TTC549 (cell line): ENCODE measurements around the gene KRTAP10-8.
"Not testable (repeated sequence)": the region's sequence is repeated elsewhere in the genome, so short reads cannot be mapped to it uniquely, and the experiment has no call there.

ENCODE experiments used
- FAIRE-seq: peaks from 2 replicates; lab custom pipeline; 2012; peaks lifted over from hg19 to GRCh38; lab: Jason Lieb, UNC

KRTAP10-8 gene

GRCh38 chr21:44599264-44600029 lies 12.4 kb upstream of the KRTAP10-8 start:
- no peak for FAIRE-seq

GRCh38 chr21:44600118-44600978 lies 11.5 kb upstream of the KRTAP10-8 start, which contains the start of gene KRTAP10-7:
KRTAP10-7 (plus strand) TSS chr21:44600597; CDS start chr21:44600622, 25 bp downstream.
- not testable (repeated sequence) for FAIRE-seq

- FAIRE-seq = not testable (repeated sequence)
Observed at GRCh38 chr21:44601091-44601490, 10.8 kb upstream of the KRTAP10-8 start.

- FAIRE-seq = no peak
Observed at GRCh38 chr21:44601596-44602462, 10.1 kb upstream of the KRTAP10-8 start.

- no peak for FAIRE-seq
Observed at GRCh38 chr21:44602463-44602850, 9.4 kb upstream of the KRTAP10-8 start.

- FAIRE-seq = no peak
Observed at GRCh38 chr21:44603109-44603875, 8.6 kb upstream of the KRTAP10-8 start.

GRCh38 chr21:44603911-44604310 lies 8.0 kb upstream of the KRTAP10-8 start:
- FAIRE-seq = no peak

GRCh38 chr21:44606495-44606894 lies 5.4 kb upstream of the KRTAP10-8 start:
- no peak for FAIRE-seq

GRCh38 chr21:44609193-44609592 lies 2.7 kb upstream of the KRTAP10-8 start:
- FAIRE-seq = no peak

- FAIRE-seq = not testable (repeated sequence)
Observed at GRCh38 chr21:44610157-44610843, 1.6 kb upstream of the KRTAP10-8 start.

GRCh38 chr21:44611551-44611950 lies 328 bp upstream of the KRTAP10-8 start:
- FAIRE-seq = no peak

GRCh38 chr21:44612669-44613229 lies 870 bp downstream of the KRTAP10-8 start:
- no peak for FAIRE-seq

GRCh38 chr21:44613386-44614155 lies 1.7 kb downstream of the KRTAP10-8 start:
- no peak for FAIRE-seq

- no peak for FAIRE-seq
Observed at GRCh38 chr21:44614161-44614631, 2.3 kb downstream of the KRTAP10-8 start.

GRCh38 chr21:44614961-44615391 lies 3.1 kb downstream of the KRTAP10-8 start:
- no peak for FAIRE-seq

- no peak for FAIRE-seq
Observed at GRCh38 chr21:44615466-44615865, 3.6 kb downstream of the KRTAP10-8 start.

GRCh38 chr21:44615911-44616590 lies 4.2 kb downstream of the KRTAP10-8 start:
- FAIRE-seq = no peak

- FAIRE-seq = no peak
Observed at GRCh38 chr21:44616591-44616926, 4.7 kb downstream of the KRTAP10-8 start.

GRCh38 chr21:44617071-44617501 lies 5.2 kb downstream of the KRTAP10-8 start:
- no peak for FAIRE-seq
